ENCODE measurements around the gene SDHC.

SDHC gene, protein sequence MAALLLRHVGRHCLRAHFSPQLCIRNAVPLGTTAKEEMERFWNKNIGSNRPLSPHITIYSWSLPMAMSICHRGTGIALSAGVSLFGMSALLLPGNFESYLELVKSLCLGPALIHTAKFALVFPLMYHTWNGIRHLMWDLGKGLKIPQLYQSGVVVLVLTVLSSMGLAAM

DNA sequence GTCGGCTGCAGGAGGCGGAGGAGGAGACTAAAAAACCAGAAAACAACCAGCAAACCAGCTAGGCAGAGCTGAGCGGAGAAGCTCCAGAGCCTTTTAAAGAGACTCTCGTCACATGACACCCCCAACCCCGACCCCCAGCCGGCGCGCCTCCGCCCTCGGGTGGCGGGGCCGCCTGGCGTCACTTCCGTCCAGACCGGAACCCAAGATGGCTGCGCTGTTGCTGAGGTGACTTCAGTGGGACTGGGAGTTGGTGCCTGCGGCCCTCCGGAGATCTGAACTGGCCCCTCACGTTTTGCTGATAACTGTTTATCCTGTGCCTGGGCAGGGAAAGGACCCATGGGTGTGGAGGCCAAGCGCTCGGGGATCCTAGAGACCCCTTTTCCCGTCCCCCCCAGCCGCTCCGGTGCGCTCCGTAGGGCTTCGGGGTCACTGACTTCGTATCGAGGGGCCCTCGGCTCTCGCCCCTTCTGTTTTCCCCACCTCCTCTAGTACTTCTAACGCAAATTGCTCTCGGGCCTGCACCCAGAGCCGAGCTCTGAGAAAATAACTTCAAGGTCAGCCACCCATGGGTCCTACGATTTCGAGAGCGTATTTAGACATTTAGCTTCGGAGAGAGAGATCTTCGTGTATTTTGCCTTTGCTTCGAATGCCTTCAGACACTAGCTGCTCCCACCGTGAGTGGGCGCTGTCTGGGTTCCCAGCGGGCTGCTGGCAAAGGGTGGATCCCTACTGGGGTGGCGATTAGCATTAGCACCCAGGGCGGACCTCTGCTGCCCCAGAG is at the start of gene SDHC:
Gene SDHC (plus strand): TSS at position 181 of the 781 bp plus-strand sequence. CDS start 25 bp downstream, at position 206.
- peak; percentile 96 for DNase-seq

GRCh38 chr1:161265305-161265704 is 48.9 kb upstream of the SDHC start:
- DNase-seq = no peak

- DNase-seq = no peak
Measured at GRCh38 chr1:161266202-161266601, 48.0 kb upstream of the SDHC start.

GRCh38 chr1:161266836-161267235 is 47.3 kb upstream of the SDHC start:
- DNase-seq = no peak

DNA sequence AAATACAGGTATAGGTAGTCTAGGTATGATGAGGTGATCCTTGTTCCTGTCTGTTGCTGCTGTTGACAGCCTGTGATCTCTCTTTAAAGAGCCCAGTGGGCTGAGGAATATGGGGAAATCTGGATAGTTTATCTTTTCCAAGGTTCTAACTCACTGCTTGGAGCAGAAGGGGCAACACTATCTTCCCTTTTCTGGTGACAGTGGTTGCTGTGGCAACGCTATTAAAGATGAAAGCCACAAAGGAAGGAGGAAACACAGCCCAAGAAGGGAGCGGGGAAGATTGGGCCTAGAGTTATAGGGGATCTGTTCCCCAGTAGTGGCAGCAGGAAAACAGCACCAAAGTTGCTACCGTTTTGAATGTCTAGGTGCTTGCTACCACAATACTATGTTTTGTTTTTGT is 46.9 kb upstream of the SDHC start:
- no peak for DNase-seq

GRCh38 chr1:161273402-161273801 is 40.8 kb upstream of the SDHC start:
- DNase-seq = peak; percentile 19

DNA sequence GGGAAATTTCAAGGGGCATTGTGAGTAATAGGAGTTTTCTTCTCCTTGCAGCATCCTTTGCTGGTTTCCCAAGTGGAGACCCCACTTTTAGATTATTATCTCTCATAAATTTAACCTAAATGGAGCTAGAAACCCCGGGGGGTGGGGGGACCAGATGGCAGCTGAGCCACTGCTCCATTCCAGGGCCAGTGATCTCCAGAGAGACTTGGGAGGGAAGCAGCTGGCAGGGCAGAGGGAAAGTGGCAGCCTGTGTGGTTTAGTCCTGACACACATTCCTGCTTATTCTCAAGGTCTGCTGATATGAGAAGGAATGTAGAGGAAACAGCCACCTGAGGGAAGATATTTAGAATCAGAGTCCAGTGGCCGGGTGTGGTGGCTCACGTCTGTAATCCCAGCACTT is 39.3 kb upstream of the SDHC start:
- DNase-seq = peak; percentile 61

- no peak for DNase-seq
Measured at GRCh38 chr1:161282991-161283390, 31.2 kb upstream of the SDHC start.

- DNase-seq = no peak
Measured at GRCh38 chr1:161285113-161285512, 29.1 kb upstream of the SDHC start.

DNA sequence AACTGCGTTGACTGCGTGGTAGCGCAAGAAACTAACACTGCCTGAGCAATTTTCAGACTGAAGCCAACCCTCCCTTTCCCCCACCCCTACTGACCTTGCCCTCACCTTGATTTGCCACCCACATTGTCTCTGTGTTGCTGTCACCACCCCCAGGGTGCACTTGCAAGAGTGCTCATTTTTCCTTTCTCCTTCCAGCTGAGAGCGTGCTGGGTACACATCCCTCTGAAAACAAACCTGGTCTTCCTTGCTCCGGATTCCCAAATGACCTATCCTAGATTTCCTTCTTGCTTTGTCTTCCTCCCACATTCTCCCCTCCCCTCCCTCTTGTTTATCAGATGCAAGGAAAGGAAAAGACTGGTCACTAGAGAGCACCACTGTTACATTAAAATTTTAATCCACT is 28.7 kb upstream of the SDHC start:
- DNase-seq = peak; percentile 24

DNA sequence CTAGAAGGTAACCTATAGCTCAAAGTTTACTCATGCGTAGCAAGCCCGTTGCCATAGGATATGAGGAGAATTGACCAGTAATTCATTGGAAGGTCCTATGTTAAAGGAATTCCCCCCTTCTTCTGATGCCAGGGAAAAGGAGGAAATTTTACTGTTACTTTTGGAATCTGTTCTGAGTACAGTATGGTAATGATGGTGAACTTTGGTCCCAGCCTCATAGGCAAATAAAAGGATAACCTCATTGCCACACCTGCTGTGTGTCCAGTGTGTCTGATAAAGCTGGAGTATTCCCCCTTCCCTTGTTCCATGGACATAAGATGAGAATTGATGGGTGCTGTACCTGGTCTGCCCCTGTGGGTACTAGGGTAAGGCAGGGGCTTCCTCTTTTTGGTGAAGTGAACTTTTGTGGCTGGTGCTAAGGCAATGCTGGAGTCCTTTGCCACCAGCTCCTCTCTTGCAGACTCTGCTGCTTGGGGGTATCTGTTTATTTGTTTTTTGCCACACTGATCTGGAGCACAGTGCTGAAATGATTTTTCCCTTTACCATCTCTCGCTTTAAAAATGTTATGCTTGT is 26.6 kb upstream of the SDHC start:
- no peak for DNase-seq

GRCh38 chr1:161290779-161291178 is 23.4 kb upstream of the SDHC start:
- no peak for DNase-seq

DNA sequence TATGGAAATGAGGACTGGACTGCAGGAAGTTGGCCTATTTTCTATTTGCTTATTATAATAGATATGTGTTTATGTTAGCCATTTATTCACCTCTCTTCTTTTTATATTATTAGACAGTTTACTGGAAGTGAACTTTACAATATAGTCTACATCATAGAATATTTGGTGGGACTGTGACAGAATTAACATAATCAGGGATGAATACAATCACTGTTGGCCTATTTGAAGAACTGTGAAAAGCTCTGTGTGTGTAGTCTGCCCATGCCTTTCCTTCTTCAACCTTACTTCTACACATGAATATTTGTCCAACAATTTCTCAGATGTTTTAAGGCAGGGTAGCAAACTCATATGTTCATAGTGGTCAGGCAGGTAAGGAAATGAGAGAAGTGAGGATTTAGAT is 16.8 kb upstream of the SDHC start:
- DNase-seq = no peak

DNA sequence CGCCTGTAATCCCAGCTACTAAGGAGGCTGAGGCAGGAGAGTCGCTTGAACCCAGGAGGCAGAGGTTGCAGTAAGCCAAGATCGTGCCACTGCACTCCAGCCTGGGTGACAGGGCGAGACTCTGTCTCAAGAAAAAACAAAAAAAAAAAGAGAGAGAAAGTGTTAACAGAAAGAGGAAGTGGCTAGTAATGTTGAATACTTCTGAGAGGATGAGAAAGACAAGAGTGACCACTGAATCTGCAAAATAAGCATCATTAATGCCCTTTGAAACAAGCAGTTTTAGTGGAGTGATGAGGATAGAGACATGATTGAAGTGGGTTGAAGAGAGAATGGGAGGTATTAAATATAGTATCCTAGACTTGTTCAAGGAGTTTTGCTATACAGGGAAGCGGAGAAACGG is 16.1 kb upstream of the SDHC start:
- no peak for DNase-seq

- no peak for DNase-seq
Measured at GRCh38 chr1:161299347-161299746, 14.8 kb upstream of the SDHC start.

DNA sequence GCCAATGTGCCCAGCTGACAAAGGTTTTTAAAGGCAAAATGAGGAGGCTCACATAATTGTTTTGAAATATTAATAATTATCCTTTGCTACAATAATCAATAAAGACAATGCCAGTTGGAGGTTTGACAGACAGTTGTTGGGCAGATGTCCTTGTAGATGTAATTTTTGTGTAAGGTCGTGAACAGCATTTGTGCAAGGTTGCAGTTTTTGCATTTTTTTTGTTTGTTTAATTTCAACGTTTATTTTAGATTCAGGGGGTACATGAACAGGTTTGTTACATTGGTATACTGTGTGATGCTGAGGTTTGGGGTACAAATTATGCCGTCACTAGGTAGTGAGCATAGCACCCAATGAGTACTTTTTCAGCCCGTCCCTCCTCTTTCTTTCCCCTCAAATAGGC is 13.7 kb upstream of the SDHC start:
- no peak for DNase-seq

GRCh38 chr1:161304927-161305866 is 9.0 kb upstream of the SDHC start:
- no peak for DNase-seq

- DNase-seq = peak; percentile 86
Measured at GRCh38 chr1:161305867-161306519, 8.2 kb upstream of the SDHC start.

GRCh38 chr1:161307230-161307768 is 6.9 kb upstream of the SDHC start:
- DNase-seq = peak; percentile 53

- no peak for DNase-seq
Measured at GRCh38 chr1:161307892-161308638, 6.1 kb upstream of the SDHC start.

GRCh38 chr1:161309868-161310267 is 4.3 kb upstream of the SDHC start, which contains the start of gene MPZ:
TSS of gene MPZ (minus strand) at chr1:161309968. CDS start at chr1:161309905, 63 bp downstream.
- peak; percentile 20 for DNase-seq

Data from eye (tissue), 1 donor.